Measurements from ENCODE around the gene PPP1R10.

- no peak for TF ChIP-seq CTCF (IDR thresholded peaks at IDR 0.05)
- no peak for TF ChIP-seq POLR2A (IDR thresholded peaks at IDR 0.05)
These were observed 3.6 kb downstream of the PPP1R10 start for GRCh38 chr6:30613251-30614043.

All from heart left ventricle (tissue), 13 donors.